Gastroesophageal sphincter (tissue), 4 donors: ENCODE data around the gene HOXC9. TPM values are rescaled to one million over a fixed set of nuclear protein-coding genes. Genes with fewer than 3 reads are reported as not detected.

Experiments
- ATAC-seq: fragments of 150-250 bp; one replicate; pipeline ENCODE4 v1.9.1; 2016; ENCODE audit warnings: mild to moderate bottlenecking, moderate library complexity
- H3K27ac ChIP-seq, 4 donors: fragments of 200-600 bp; sonication (generic) in 3 of 4; 1 replicate in 3 of 4; 2 replicates in 1 of 4; pipeline ENCODE4 v1.5.1; 2016 to 2019
- H3K27me3 ChIP-seq: fragments of 200-600 bp; sonication (generic); one replicate; pipeline ENCODE4 v1.5.1; 2019
- H3K36me3 ChIP-seq, 2 donors: fragments of 200-600 bp; sonication (generic); one replicate each; pipeline ENCODE4 v1.5.1; 2019; ENCODE audit warnings: control low read depth in 1 of 2
- H3K4me1 ChIP-seq, 3 donors: fragments of 200-600 bp; sonication (generic); 1 replicate in 2 of 3; 2 replicates in 1 of 3; pipeline ENCODE4 v1.5.1; 2016 to 2019; ENCODE audit warnings: control low read depth in 2 of 3
- H3K4me3 ChIP-seq, 2 donors: fragments of 200-600 bp; sonication (generic); one replicate each; pipeline ENCODE4 v1.5.1; 2019; ENCODE audit warnings: mild to moderate bottlenecking in 1 of 2, moderate library complexity in 1 of 2
- H3K9me3 ChIP-seq, 3 donors: fragments of 200-600 bp; sonication (generic); one replicate each; pipeline ENCODE4 v1.5.1; 2017 to 2019; ENCODE audit warnings: control low read depth in 2 of 3
- CTCF ChIP-seq, 4 experiments: fragments of 200-600 bp in 2 of 4; fragments of 450-650 bp in 2 of 4; sonication (generic) in 1 of 4; IDR thresholded peaks; one replicate each; pipeline ENCODE4 v1.5.1; 2017 to 2019; ENCODE audit warnings: antibody characterized with exemption in 4 of 4, mild to moderate bottlenecking in 2 of 4, moderate library complexity in 2 of 4
- EP300 ChIP-seq: sonication (generic); formaldehyde crosslinking; IDR thresholded peaks from one replicate; pipeline ENCODE4 v1.6.1; 2017; ENCODE audit warnings: antibody characterized with exemption, mild to moderate bottlenecking
- POLR2A ChIP-seq, 2 donors: fragments of 450-650 bp; IDR thresholded peaks; one replicate each; pipeline ENCODE4 v1.6.1; 2017; ENCODE audit warnings: antibody characterized with exemption in 2 of 2, mild to moderate bottlenecking in 2 of 2, moderate library complexity in 1 of 2
- POLR2AphosphoS5 ChIP-seq: sonication (generic); formaldehyde crosslinking; IDR thresholded peaks from one replicate; pipeline ENCODE4 v1.6.1; 2017; ENCODE audit warnings: antibody characterized with exemption
- WGBS, 2 donors: methylation state at CpG; one replicate each; pipeline ENCODE4 v1.1.5; 2018; ENCODE audit warnings: low coverage in 1 of 2; 5-methylcytosine and 5-hydroxymethylcytosine counted together
- total RNA-seq, 4 donors: library from RNA; depleted of rRNA; stranded (reverse); fragments of >200 nt; gene quantifications; one replicate each; pipeline ENCODE4 v1.1.0, GENCODE V29; 2016

HOXC9 gene
- total RNA-seq, 4 donors from 2014 or later, result not detected

- ATAC-seq, result peak; percentile 26
- H3K36me3 ChIP-seq, result no peaks in the 10 kb centered on the region
- TF ChIP-seq POLR2AphosphoS5, result peak; percentile 22
- TF ChIP-seq CTCF (IDR thresholded peaks at IDR 0.05), result peak; percentile 96 to 99 (median 96)
- TF ChIP-seq POLR2A (IDR thresholded peaks at IDR 0.05), result no peak
- no peak for TF ChIP-seq EP300
- peaks cover 0 to 4% (median 0%) of the 10 kb centered on the region in 3 donors for H3K9me3 ChIP-seq
- peaks cover 0 to 48% (median 6%) of the 10 kb centered on the region in 3 donors for H3K4me1 ChIP-seq
- H3K27me3 ChIP-seq, result peaks cover 78% of the 10 kb centered on the region
- H3K4me3 ChIP-seq, result peak within 1 kb of the TSS; percentile 42 to 56
- peak within 1 kb of the TSS in 3 of 4 donors; percentile 67 to 84 (median 75) for H3K27ac ChIP-seq
- WGBS, 2 donors, result 0% methylated on average over 10 to 12 of the region's 12 CpGs
Observed at GRCh38 chr12:54032627-54033100, 32.7 kb downstream of the HOXC9 start, which contains the start of gene HOXC5. HOXC5 (plus strand) TSS chr12:54033050; CDS start chr12:54033123, 73 bp downstream.

GRCh38 chr12:54033106-54033979 is 33.4 kb downstream of the HOXC9 start:
- WGBS, 2 donors, result 0 to 1% methylated on average over 14 to 17 of the region's 61 CpGs
- Histone ChIP-seq H3K36me3 (no peaks in the 10 kb centered on the region), H3K27me3 (peaks cover 71% of the 10 kb centered on the region), H3K9me3 (peaks cover 0 to 4% (median 0%) of the 10 kb centered on the region in 3 donors), H3K4me3 (peak overlapping the region; percentile 42 to 56), H3K4me1 (peaks cover 0 to 49% (median 6%) of the 10 kb centered on the region in 3 donors), H3K27ac (peak overlapping the region in 3 of 4 donors; percentile 67 to 84 (median 75))
- peak; percentile 17 for TF ChIP-seq POLR2AphosphoS5
- TF ChIP-seq EP300, result no peak
- peak; percentile 48 for ATAC-seq

GRCh38 chr12:54033980-54034784 is 34.2 kb downstream of the HOXC9 start:
- H3K4me3 ChIP-seq, result peak overlapping the region; percentile 42 to 56
- TF ChIP-seq POLR2AphosphoS5 (no peak), CTCF (IDR thresholded peaks at IDR 0.05) (no peak), EP300 (no peak), POLR2A (IDR thresholded peaks at IDR 0.05) (no peak)
- H3K36me3 ChIP-seq, result no peaks in the 10 kb centered on the region
- peaks cover 0 to 4% (median 0%) of the 10 kb centered on the region in 3 donors for H3K9me3 ChIP-seq
- WGBS, 2 donors, result 36 to 77% methylated on average over 7 to 23 of the region's 57 CpGs
- peak; percentile 36 for ATAC-seq
- peaks cover 0 to 49% (median 10%) of the 10 kb centered on the region in 3 donors for H3K4me1 ChIP-seq
- H3K27me3 ChIP-seq, result peaks cover 63% of the 10 kb centered on the region
- H3K27ac ChIP-seq, result peak overlapping the region in 2 of 4 donors; percentile 67 to 84

GRCh38 chr12:54034785-54035310 is 34.9 kb downstream of the HOXC9 start:
- Histone ChIP-seq H3K4me3 (peak overlapping the region in 1 of 2 donors; percentile 56), H3K36me3 (no peaks in the 10 kb centered on the region), H3K9me3 (peaks cover 0 to 4% (median 0%) of the 10 kb centered on the region in 3 donors), H3K4me1 (peaks cover 0 to 44% (median 10%) of the 10 kb centered on the region in 3 donors), H3K27ac (peak overlapping the region in 2 of 4 donors; percentile 67 to 84), H3K27me3 (peaks cover 56% of the 10 kb centered on the region)
- ATAC-seq, result no peak
- WGBS, 2 donors, result 77 to 96% methylated on average over 3 to 4 of the region's 22 CpGs
- TF ChIP-seq POLR2AphosphoS5, result no peak

- Histone ChIP-seq H3K27ac (no peak overlapping the region), H3K4me1 (peaks cover 0 to 44% (median 10%) of the 10 kb centered on the region in 3 donors), H3K4me3 (no peak overlapping the region), H3K9me3 (peaks cover 0 to 4% (median 0%) of the 10 kb centered on the region in 3 donors), H3K36me3 (no peaks in the 10 kb centered on the region), H3K27me3 (peaks cover 47% of the 10 kb centered on the region)
- no peak for ATAC-seq
- WGBS, 2 donors, result 50% methylated on average over 2 of the region's 6 CpGs; no CpG with 5 or more reads in 1 of the 2 donors
- no peak for TF ChIP-seq CTCF (IDR thresholded peaks at IDR 0.05)
- no peak for TF ChIP-seq POLR2A (IDR thresholded peaks at IDR 0.05)
- no peak for TF ChIP-seq EP300
- no peak for TF ChIP-seq POLR2AphosphoS5
Observed at GRCh38 chr12:54035568-54036264, 35.8 kb downstream of the HOXC9 start.
